Thoracic aorta (tissue), 2 donors: ENCODE results near the gene NDUFA7. TPM values are rescaled to one million over a fixed set of nuclear protein-coding genes. Genes with fewer than 3 reads are reported as not detected.

Source experiments
- ATAC-seq: fragments of 150-250 bp; one replicate; pipeline ENCODE4 v1.8.0; 2017; ENCODE audit warnings: low read depth; ENCODE audit not compliant: insufficient number of reproducible peaks, low FRiP score
- DNase-seq: peaks from one replicate; pipeline ENCODE4 v3.0.0-alpha.2; 2020; ENCODE audit warnings: low spot score
- H3K27ac ChIP-seq, 2 donors: fragments of 200-600 bp; sonication (generic); 1 replicate in 1 of 2; 2 replicates in 1 of 2; pipeline ENCODE4 v1.5.1; 2016; ENCODE audit warnings: mild to moderate bottlenecking in 2 of 2, moderate library complexity in 2 of 2
- H3K27me3 ChIP-seq: fragments of 200-600 bp; sonication (generic); replicated peaks from 2 replicates; pipeline ENCODE4 v1.6.0; 2016; ENCODE audit warnings: mild to moderate bottlenecking; ENCODE audit not compliant: insufficient read depth
- H3K36me3 ChIP-seq: fragments of 200-600 bp; sonication (generic); one replicate; pipeline ENCODE4 v1.5.1; 2016
- H3K4me1 ChIP-seq, 2 donors: fragments of 200-600 bp; sonication (generic); 1 replicate in 1 of 2; 2 replicates in 1 of 2; pipeline versions ENCODE4 v1.5.1 to v1.6.0; 2016; ENCODE audit warnings: low read depth in 2 of 2, mild to moderate bottlenecking in 1 of 2; ENCODE audit not compliant: control insufficient read depth in 1 of 2
- H3K4me3 ChIP-seq: fragments of 200-600 bp; sonication (generic); 2 replicates; pipeline ENCODE4 v1.5.1; 2016; ENCODE audit warnings: mild to moderate bottlenecking
- H3K9me3 ChIP-seq: fragments of 200-600 bp; sonication (generic); 2 replicates; pipeline ENCODE4 v1.5.1; 2016
- total RNA-seq, 2 donors: library from RNA; depleted of rRNA; stranded (reverse); fragments of >200 nt; gene quantifications; one replicate each; pipeline versions ENCODE4 v1.1.0 to v1.2.3, GENCODE V29; 2016
- TF ChIP-seq, protein P1 (sequence below): fragments of 200-600 bp; sonication (generic); IDR thresholded peaks from one replicate; pipeline ENCODE4 v1.5.1; 2019; ENCODE audit warnings: antibody characterized with exemption

Gene NDUFA7
- total RNA-seq, 2 donors from 2014 or later, result 9.2 to 22.2 TPM

- H3K27ac ChIP-seq, result no peak overlapping the region
- TF ChIP-seq, protein P1, sequence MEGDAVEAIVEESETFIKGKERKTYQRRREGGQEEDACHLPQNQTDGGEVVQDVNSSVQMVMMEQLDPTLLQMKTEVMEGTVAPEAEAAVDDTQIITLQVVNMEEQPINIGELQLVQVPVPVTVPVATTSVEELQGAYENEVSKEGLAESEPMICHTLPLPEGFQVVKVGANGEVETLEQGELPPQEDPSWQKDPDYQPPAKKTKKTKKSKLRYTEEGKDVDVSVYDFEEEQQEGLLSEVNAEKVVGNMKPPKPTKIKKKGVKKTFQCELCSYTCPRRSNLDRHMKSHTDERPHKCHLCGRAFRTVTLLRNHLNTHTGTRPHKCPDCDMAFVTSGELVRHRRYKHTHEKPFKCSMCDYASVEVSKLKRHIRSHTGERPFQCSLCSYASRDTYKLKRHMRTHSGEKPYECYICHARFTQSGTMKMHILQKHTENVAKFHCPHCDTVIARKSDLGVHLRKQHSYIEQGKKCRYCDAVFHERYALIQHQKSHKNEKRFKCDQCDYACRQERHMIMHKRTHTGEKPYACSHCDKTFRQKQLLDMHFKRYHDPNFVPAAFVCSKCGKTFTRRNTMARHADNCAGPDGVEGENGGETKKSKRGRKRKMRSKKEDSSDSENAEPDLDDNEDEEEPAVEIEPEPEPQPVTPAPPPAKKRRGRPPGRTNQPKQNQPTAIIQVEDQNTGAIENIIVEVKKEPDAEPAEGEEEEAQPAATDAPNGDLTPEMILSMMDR, result no peak
- H3K9me3 ChIP-seq, result no peaks in the 10 kb centered on the region
- H3K27me3 ChIP-seq, result peaks cover 16% of the 10 kb centered on the region
- H3K4me3 ChIP-seq, result no peak overlapping the region
- ATAC-seq (no peak), DNase-seq (no peak)
- H3K36me3 ChIP-seq, result no peaks in the 10 kb centered on the region
- peaks cover 4 to 22% of the 10 kb centered on the region in 2 donors for H3K4me1 ChIP-seq
These were observed 16.6 kb upstream of the NDUFA7 start for GRCh38 chr19:8337728-8338127.

DNA sequence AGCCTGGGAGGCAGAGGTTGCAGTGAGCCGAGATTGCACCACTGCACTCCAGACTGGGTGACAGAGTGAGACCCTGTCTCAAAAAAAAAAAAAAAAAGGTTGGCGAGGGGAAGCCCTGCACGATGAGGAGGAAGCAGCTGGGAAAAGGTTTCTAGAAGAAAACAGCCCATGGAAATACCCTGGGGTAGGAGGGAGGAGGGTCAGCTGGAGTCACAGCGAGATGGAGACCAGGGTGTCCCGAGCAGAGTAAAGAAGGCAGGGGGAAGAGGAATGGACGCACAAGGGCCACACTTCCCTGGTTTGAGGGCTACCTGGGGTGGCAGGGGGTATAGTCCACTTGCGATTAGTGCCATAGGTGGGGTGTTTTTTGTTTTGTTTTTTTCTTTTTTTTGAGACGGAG lies 15.5 kb upstream of the NDUFA7 start:
- Histone ChIP-seq H3K4me3 (no peak overlapping the region), H3K9me3 (no peaks in the 10 kb centered on the region), H3K4me1 (peaks cover 4 to 22% of the 10 kb centered on the region in 2 donors), H3K27me3 (peaks cover 16% of the 10 kb centered on the region), H3K27ac (no peak overlapping the region), H3K36me3 (no peaks in the 10 kb centered on the region)
- TF ChIP-seq, protein P1, result no peak
- no peak for DNase-seq
- no peak for ATAC-seq

DNA sequence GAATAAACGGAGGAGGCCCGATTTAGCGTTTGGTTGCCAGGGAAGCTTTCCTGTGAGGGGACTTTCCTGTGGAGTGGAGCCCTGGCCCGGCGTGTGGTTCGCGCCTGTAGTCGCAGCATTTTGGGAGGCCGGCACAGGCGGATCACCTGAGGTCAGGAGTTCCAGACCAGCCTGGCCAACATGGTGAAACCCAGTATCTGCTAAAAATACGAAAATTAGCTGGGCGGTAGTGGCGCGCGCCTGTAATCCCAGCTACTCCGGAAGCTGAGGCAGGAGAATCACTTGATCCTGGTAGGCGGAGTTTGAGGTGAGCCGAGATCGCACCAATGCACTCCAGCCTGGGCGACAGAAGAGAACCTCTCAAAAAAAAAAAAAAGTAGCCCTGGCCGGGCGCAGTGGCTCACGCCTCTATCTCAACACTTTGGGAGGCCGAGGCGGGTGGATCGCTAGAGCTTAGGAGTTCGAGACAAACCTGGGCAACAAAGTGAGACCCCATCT lies 14.9 kb upstream of the NDUFA7 start:
- no peak for ATAC-seq
- H3K4me1 ChIP-seq, result peaks cover 4 to 22% of the 10 kb centered on the region in 2 donors
- no peaks in the 10 kb centered on the region for H3K36me3 ChIP-seq
- H3K4me3 ChIP-seq, result no peak overlapping the region
- TF ChIP-seq, protein P1, result no peak
- peaks cover 16% of the 10 kb centered on the region for H3K27me3 ChIP-seq
- H3K27ac ChIP-seq, result no peak overlapping the region
- DNase-seq, result no peak
- H3K9me3 ChIP-seq, result no peaks in the 10 kb centered on the region

DNA sequence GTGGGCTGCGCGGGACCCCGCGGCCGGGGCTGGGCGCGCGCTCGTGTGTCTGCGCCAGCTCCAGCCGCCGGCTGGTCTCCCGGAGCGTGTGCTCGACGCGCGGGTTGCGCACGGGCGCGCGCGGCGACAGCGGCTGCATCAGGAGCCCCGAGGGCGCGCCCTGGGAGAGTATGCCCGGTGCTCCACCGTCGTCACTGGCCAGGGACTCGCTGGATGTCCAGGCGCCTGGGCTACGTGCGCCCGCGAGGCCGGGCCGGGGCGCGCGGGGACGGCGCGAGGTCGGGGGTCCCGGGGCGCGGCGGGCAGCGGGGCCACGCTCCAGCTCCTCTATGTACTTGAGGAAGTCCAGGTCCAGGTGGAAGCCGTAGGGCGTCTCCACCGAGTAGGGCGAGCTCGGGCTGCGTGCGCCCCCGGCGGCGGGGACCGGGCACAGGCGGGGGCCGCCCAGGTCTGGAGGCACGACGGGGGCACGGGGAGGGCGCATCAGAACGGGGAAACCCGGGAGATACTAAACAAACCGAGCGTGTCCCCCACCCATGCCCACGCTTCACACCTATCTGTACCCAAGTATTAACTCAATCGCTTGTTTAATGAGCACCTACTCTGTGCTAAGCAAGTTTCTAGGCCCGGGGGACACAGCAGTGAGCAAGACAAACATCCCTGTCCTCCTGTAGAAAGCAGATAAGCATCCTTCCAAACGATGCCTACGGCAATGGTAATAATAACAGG lies 14.3 kb upstream of the NDUFA7 start:
- ATAC-seq, result no peak
- H3K27me3 ChIP-seq, result peaks cover 10% of the 10 kb centered on the region
- no peaks in the 10 kb centered on the region for H3K36me3 ChIP-seq
- TF ChIP-seq, protein P1, result no peak
- DNase-seq, result no peak
- H3K4me1 ChIP-seq, result peaks cover 4 to 22% of the 10 kb centered on the region in 2 donors
- H3K27ac ChIP-seq, result no peak overlapping the region
- no peaks in the 10 kb centered on the region for H3K9me3 ChIP-seq
- H3K4me3 ChIP-seq, result peak overlapping the region; percentile 17

DNA sequence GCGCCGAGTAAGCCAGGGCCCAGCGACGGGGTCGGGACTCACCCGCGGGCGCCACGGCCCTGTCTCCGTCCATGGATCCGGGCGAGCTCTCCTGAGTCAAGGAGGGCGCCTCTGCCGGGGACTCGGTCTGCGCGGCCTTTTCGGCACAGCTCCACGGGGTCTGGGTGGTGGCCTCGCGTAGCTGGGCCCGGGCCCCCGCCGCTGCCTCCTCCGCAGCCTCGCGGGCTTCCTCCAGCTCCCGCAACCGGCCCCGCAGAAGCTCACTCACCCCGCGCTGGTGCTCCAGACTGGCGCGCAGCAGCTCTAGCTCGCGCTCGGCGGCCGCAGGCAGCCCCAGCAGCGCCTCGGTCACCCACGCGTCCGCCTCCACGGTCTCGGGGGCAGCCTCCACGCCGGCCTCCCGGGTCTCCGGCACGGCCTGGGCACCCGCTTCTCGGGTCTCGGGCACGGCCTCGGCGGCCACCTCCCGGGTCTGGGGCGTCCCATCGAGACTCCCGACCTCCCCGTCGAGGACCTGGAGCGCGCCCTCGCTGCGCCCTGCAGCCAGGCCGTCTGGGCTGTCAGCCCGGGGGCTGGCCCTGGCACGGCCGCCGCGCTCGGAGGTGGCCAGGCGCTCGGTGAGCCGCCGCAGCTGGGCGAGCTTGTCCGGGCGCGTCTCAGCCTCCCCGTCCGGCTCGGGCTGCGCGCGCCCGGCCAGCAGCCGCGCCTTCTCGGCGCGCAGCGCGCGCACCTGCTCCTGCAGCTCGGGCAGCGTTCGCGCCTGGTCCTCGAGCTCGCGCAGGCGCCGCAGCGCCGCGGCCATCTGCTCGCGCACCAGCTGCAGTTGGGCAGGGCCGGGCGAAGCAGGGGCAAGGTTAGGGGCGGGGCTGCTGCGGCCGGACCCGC lies 13.5 kb upstream of the NDUFA7 start:
- no peak for DNase-seq
- Histone ChIP-seq H3K27me3 (peaks cover 8% of the 10 kb centered on the region), H3K4me1 (peaks cover 4 to 22% of the 10 kb centered on the region in 2 donors), H3K4me3 (peak overlapping the region; percentile 17), H3K27ac (no peak overlapping the region), H3K9me3 (no peaks in the 10 kb centered on the region), H3K36me3 (no peaks in the 10 kb centered on the region)
- TF ChIP-seq, protein P1, result no peak
- no peak for ATAC-seq
